SH-SY5Y (cell line): ENCODE data around the gene RAB11FIP2.

ENCODE experiments used
- GATA2 ChIP-seq: IDR thresholded peaks from 2 replicates; pipeline ENCODE4 v1.6.1; 2011; ENCODE audit warnings: mild to moderate bottlenecking, low read depth, low read length
- GATA3 ChIP-seq: IDR thresholded peaks from 2 replicates; pipeline ENCODE4 v1.6.1; 2011; ENCODE audit warnings: low read depth, mild to moderate bottlenecking, low read length, moderate library complexity

- no peak for TF ChIP-seq GATA2
- TF ChIP-seq GATA3: no peak
These were observed 44.2 kb downstream of the RAB11FIP2 start for GRCh38 chr10:118002581-118002980.
